Transverse colon (tissue), 3 donors: Measurements from ENCODE around the gene NR5A2.

Source experiments
- POLR2A ChIP-seq: fragments of 450-650 bp; IDR thresholded peaks from one replicate; pipeline ENCODE4 v1.6.1; 2016; ENCODE audit warnings: antibody characterized with exemption, mild to moderate bottlenecking, moderate library complexity
- TF ChIP-seq, protein P1 (sequence below), 5 experiments: fragments of 200-600 bp in 3 of 5; fragments of 450-650 bp in 2 of 5; sonication (generic) in 3 of 5; IDR thresholded peaks; 1 replicate in 2 of 5; 2 replicates in 3 of 5; pipeline ENCODE4 v1.5.1; 2016 to 2017; ENCODE audit warnings: antibody characterized with exemption in 5 of 5, inconsistent platforms in 3 of 5, mild to moderate bottlenecking in 2 of 5, moderate library complexity in 1 of 5

DNA sequence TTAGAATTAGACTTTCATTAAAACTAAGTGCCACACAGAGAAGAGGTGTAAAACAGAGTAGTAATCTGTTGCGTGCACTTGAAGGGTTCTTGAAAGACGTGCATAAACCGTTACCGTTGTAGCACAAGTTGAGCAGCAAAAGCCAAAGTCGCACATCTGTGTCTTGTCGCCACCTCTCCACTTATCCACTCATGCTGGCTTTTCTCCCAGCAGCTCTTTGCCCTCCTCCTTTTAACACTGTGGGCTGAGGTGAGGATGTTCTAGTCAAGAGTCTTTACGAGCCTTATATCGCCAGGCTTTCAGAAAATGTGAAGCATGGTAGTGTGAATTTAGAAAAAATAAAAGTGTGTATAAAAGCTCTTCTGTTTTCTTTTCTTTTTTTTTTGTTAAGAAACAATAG lies 48.0 kb downstream of the NR5A2 start:
- TF ChIP-seq, protein P1, sequence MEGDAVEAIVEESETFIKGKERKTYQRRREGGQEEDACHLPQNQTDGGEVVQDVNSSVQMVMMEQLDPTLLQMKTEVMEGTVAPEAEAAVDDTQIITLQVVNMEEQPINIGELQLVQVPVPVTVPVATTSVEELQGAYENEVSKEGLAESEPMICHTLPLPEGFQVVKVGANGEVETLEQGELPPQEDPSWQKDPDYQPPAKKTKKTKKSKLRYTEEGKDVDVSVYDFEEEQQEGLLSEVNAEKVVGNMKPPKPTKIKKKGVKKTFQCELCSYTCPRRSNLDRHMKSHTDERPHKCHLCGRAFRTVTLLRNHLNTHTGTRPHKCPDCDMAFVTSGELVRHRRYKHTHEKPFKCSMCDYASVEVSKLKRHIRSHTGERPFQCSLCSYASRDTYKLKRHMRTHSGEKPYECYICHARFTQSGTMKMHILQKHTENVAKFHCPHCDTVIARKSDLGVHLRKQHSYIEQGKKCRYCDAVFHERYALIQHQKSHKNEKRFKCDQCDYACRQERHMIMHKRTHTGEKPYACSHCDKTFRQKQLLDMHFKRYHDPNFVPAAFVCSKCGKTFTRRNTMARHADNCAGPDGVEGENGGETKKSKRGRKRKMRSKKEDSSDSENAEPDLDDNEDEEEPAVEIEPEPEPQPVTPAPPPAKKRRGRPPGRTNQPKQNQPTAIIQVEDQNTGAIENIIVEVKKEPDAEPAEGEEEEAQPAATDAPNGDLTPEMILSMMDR (IDR thresholded peaks at IDR 0.05) = no peak
- TF ChIP-seq POLR2A = no peak
